B cell (primary cell): Measurements from ENCODE around the gene DNAJB8. TPM values are rescaled to one million over a fixed set of nuclear protein-coding genes. Genes with fewer than 3 reads are reported as not detected.
A peak's percentile ranks its signal among the peaks of the same experiment; 100 is the strongest.

Experiments
- ATAC-seq: fragments of 200-7000 bp; cut with Tn5 transposase; one replicate; pipeline ENCODE4 v1.10.0; 2021; ENCODE audit warnings: low read depth, mild to moderate bottlenecking, moderate number of reproducible peaks, moderate library complexity
- CTCF ChIA-PET: fragments of 350-600 bp; sonication (Branson Sonifier 250); formaldehyde crosslinking; loops from one replicate; lab custom pipeline; 2021; ENCODE audit warnings: antibody characterized with exemption, inconsistent platforms; lab: Charles Lee
- POLR2A ChIA-PET: fragments of 350-600 bp; sonication (Branson Sonifier 250); formaldehyde crosslinking; loops from one replicate; lab custom pipeline; 2021; ENCODE audit warnings: antibody characterized with exemption; lab: Charles Lee
- DNase-seq: peaks from one replicate; pipeline ENCODE4 v3.0.0; 2013
- H2AFZ ChIP-seq: 2 replicates; pipeline ENCODE4 v1.6.1; 2012; ENCODE audit warnings: mild to moderate bottlenecking, low read depth, low read length; ENCODE audit not compliant: insufficient read depth, poor library complexity, severe bottlenecking
- H3K27ac ChIP-seq, 2 donors: 1 replicate in 1 of 2; 2 replicates in 1 of 2; pipeline ENCODE4 v1.5.1; 2012 to 2013; ENCODE audit warnings: low read length in 2 of 2, mild to moderate bottlenecking in 2 of 2, moderate library complexity in 1 of 2
- H3K27me3 ChIP-seq, 4 experiments: fragments of 200-600 bp in 1 of 4; sonication (generic) in 1 of 4; replicated peaks in 1 of 4; 1 replicate in 2 of 4; 2 replicates in 2 of 4; pipeline versions ENCODE4 v1.6.1 to v1.7.0; 2013 to 2016; ENCODE audit warnings: low read length in 3 of 4, mild to moderate bottlenecking in 2 of 4, mixed read lengths in 1 of 4, moderate library complexity in 1 of 4; ENCODE audit not compliant: insufficient read depth in 4 of 4, control insufficient read depth in 3 of 4; ENCODE audit errors: control extremely low read depth in 1 of 4
- H3K36me3 ChIP-seq, 2 experiments: replicated peaks in 1 of 2; 1 replicate in 1 of 2; 2 replicates in 1 of 2; pipeline versions ENCODE4 v1.6.1 to v1.7.1; 2013; ENCODE audit warnings: low read length in 1 of 2; ENCODE audit not compliant: insufficient read depth in 2 of 2, control insufficient read depth in 1 of 2; ENCODE audit errors: control extremely low read depth in 1 of 2, extremely low read depth in 1 of 2
- H3K4me1 ChIP-seq, 2 donors: fragments of 200-600 bp in 1 of 2; sonication (generic) in 1 of 2; 1 replicate in 1 of 2; 2 replicates in 1 of 2; pipeline versions ENCODE4 v1.5.1 to v1.6.1; 2013 to 2017; ENCODE audit warnings: low read length in 2 of 2; ENCODE audit not compliant: control insufficient read depth in 2 of 2, insufficient read depth in 2 of 2
- H3K4me2 ChIP-seq: replicated peaks from 2 replicates; pipeline ENCODE3; 2012; ENCODE audit warnings: mild to moderate bottlenecking, low read depth, low read length; ENCODE audit not compliant: poor library complexity, severe bottlenecking
- H3K4me3 ChIP-seq, 5 experiments: fragments of 200-600 bp in 1 of 5; sonication (generic) in 1 of 5; 1 replicate in 3 of 5; 2 replicates in 2 of 5; pipeline versions ENCODE4 v1.5.1 to v1.7.0; 2011 to 2016; ENCODE audit warnings: low read length in 4 of 5, mild to moderate bottlenecking in 4 of 5, low read depth in 2 of 5, control low read depth in 1 of 5, moderate library complexity in 1 of 5; ENCODE audit not compliant: insufficient read depth in 1 of 5; ENCODE audit errors: control extremely low read depth in 1 of 5, extremely low read depth in 1 of 5
- H3K79me2 ChIP-seq: fragments of 200-600 bp; sonication (generic); one replicate; pipeline ENCODE4 v1.6.0; 2016; ENCODE audit warnings: low read length; ENCODE audit not compliant: control insufficient read depth, insufficient read depth
- H3K9ac ChIP-seq: fragments of 200-600 bp; sonication (generic); 2 replicates; pipeline ENCODE4 v1.6.1; 2017; ENCODE audit warnings: mild to moderate bottlenecking, low read length, moderate library complexity
- H3K9me3 ChIP-seq, 3 donors: one replicate each; pipeline versions ENCODE4 v1.6.1 to v1.7.1; 2013; ENCODE audit warnings: low read length in 2 of 3; ENCODE audit not compliant: control insufficient read depth in 2 of 3, insufficient read depth in 1 of 3; ENCODE audit errors: control extremely low read depth in 1 of 3
- H4K20me1 ChIP-seq: 2 replicates; pipeline ENCODE4 v1.6.0; 2012; ENCODE audit warnings: mild to moderate bottlenecking, low read length; ENCODE audit not compliant: insufficient read depth, control insufficient read depth, poor library complexity, severe bottlenecking
- H3K27ac Mint-ChIP-seq: one replicate; pipeline ENCODE4 v1.8.0; 2021; ENCODE audit warnings: mixed read lengths
- H3K27me3 Mint-ChIP-seq: one replicate; pipeline ENCODE4 v1.8.0; 2021; ENCODE audit warnings: mixed read lengths
- H3K4me1 Mint-ChIP-seq: one replicate; pipeline ENCODE4 v1.8.0; 2021; ENCODE audit warnings: mixed read lengths
- H3K4me3 Mint-ChIP-seq: one replicate; pipeline ENCODE4 v1.8.0; 2021; ENCODE audit warnings: mixed read lengths
- H3K9me3 Mint-ChIP-seq: one replicate; pipeline ENCODE4 v1.8.0; 2022; ENCODE audit warnings: mixed read lengths; ENCODE audit not compliant: insufficient read depth
- EZH2 ChIP-seq: IDR thresholded peaks from 2 replicates; pipeline ENCODE4 v1.6.1; 2012; ENCODE audit warnings: borderline replicate concordance, low read depth, mild to moderate bottlenecking, moderate library complexity, low read length; ENCODE audit not compliant: insufficient read depth, poor library complexity, severe bottlenecking
- WGBS: methylation state at CpG from one replicate; pipeline ENCODE4 v1.1.5; 2013; ENCODE audit warnings: missing lambda C conversion rate; ENCODE audit not compliant: insufficient coverage; 5-methylcytosine and 5-hydroxymethylcytosine counted together
- intact Hi-C: fragments of 100-400 bp; cut with micrococcal nuclease; formaldehyde crosslinking; loops from one replicate; pipeline ENCODE4 v1.10.0; 2022
- polyA plus RNA-seq: library from polyadenylated mRNA; depleted of rRNA; stranded (reverse); fragments of >200 nt; gene quantifications from 2 replicates; pipeline ENCODE4 v1.2.3, GENCODE V29; 2012
- total RNA-seq, 2 donors: library from RNA; stranded (reverse); fragments of 120-200 nt in 1 of 2; gene quantifications; 1 replicate in 1 of 2; 2 replicates in 1 of 2; pipeline versions ENCODE4 v1.2.3 to v1.2.4, GENCODE V29; 2013 to 2022
- TF ChIP-seq, protein P1 (sequence below): fragments of 200-600 bp; IDR thresholded peaks from one replicate; pipeline ENCODE4 v1.8.0; 2022; ENCODE audit warnings: antibody characterized with exemption, mild to moderate bottlenecking

The DNAJB8 gene
- total and polyA plus RNA-seq, 2 donors (not counting 1 experiment from before 2014, with no cell fraction given), result not detected

DNA sequence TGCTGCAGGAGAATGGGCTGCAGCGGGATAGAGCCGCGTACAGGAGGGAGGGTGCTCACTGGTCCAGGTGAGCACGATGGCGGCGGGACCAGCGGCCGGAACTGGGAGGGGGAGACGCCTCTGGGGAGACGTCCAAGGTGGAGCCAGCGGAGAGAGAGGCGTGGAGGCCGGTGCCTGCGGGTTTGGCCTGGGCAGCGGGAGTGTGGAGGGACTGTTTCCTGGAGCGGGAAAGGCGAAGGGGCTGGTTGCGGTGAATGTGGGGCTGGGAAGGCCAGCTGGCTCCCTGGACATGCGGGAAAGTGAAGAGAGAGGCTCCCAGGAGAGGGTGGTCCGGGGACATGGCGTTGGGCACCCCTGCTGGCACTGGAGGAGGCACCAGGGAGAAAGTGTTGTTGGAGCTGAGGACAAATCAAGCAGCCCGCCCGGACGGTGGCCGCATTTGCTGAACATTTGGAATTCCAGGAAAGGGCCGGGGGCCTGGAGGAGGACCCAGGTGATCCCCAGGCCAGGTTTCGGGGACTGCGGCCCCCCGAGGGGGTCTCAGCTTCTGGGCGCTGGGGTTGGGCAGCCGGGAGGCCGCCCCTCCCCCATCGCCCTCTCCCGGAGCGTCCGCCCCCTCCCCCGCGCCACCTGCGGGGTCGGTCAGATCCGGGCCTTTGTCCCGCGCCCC, 34.3 kb downstream of the DNAJB8 start:
- Histone ChIP-seq H3K9ac (no peak overlapping the region), H3K4me2 (peak overlapping the region; percentile 19), H3K79me2 (no peaks in the 10 kb centered on the region), H2AFZ (no peak overlapping the region), H3K27ac (no peak overlapping the region), H3K4me1 (no peaks in the 10 kb centered on the region), H3K27me3 (peaks cover 0 to 25% (median 6%) of the 10 kb centered on the region in 4 experiments), H3K36me3 (no peaks in the 10 kb centered on the region), H4K20me1 (no peaks in the 10 kb centered on the region), H3K9me3 (peaks cover 0 to 5% (median 0%) of the 10 kb centered on the region in 3 donors), H3K4me3 (no peak overlapping the region)
- ChIA-PET POLR2A (no interaction called here), CTCF (no interaction called here)
- no peaks in the 10 kb centered on the region for H3K9me3 Mint-ChIP-seq
- peaks cover 49% of the 10 kb centered on the region for H3K27me3 Mint-ChIP-seq
- intact Hi-C loops, result no loop called here
- WGBS, result 12% methylated on average over 40 of the region's 43 CpGs
- no peak overlapping the region for H3K27ac Mint-ChIP-seq
- no peak overlapping the region for H3K4me3 Mint-ChIP-seq
- TF ChIP-seq EZH2, result no peak
- TF ChIP-seq, protein P1, sequence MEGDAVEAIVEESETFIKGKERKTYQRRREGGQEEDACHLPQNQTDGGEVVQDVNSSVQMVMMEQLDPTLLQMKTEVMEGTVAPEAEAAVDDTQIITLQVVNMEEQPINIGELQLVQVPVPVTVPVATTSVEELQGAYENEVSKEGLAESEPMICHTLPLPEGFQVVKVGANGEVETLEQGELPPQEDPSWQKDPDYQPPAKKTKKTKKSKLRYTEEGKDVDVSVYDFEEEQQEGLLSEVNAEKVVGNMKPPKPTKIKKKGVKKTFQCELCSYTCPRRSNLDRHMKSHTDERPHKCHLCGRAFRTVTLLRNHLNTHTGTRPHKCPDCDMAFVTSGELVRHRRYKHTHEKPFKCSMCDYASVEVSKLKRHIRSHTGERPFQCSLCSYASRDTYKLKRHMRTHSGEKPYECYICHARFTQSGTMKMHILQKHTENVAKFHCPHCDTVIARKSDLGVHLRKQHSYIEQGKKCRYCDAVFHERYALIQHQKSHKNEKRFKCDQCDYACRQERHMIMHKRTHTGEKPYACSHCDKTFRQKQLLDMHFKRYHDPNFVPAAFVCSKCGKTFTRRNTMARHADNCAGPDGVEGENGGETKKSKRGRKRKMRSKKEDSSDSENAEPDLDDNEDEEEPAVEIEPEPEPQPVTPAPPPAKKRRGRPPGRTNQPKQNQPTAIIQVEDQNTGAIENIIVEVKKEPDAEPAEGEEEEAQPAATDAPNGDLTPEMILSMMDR, result no peak
- H3K4me1 Mint-ChIP-seq, result peaks cover 11% of the 10 kb centered on the region
- ATAC-seq, result no peak
- DNase-seq, result no peak

DNA sequence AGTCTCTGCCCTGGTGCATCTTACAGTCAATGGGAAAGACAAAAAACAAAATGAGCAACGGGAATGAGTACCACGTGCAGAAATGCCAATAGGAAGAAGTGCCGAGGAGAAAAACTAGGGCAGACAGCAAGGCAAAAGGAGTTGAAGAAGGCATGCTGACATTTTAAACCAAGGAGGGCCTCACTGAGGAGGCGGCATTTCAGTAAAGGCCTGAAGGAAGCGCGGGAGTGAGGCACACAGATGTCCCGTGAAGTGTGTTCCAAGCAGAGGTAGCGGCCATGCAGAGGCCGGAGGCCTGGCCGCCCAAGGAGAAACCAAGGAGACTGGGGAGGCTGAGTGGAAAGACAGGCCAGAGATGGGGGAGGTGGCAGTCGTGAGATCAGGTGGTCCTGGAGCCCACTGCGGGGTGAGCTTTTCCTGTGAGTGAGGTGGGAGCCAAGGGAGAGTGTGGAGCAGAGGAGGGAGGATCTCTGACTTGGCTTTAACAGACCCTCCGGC, 34.8 kb downstream of the DNAJB8 start:
- ChIA-PET POLR2A (no interaction called here), CTCF (no interaction called here)
- Histone ChIP-seq H3K9me3 (peaks cover 0 to 5% (median 0%) of the 10 kb centered on the region in 3 donors), H3K79me2 (no peaks in the 10 kb centered on the region), H3K9ac (no peak overlapping the region), H3K27me3 (peaks cover 0 to 30% (median 6%) of the 10 kb centered on the region in 4 experiments), H2AFZ (no peak overlapping the region), H3K4me1 (no peaks in the 10 kb centered on the region), H3K4me3 (no peak overlapping the region), H3K27ac (no peak overlapping the region), H3K4me2 (no peak overlapping the region), H4K20me1 (no peaks in the 10 kb centered on the region), H3K36me3 (no peaks in the 10 kb centered on the region)
- peaks cover 11% of the 10 kb centered on the region for H3K4me1 Mint-ChIP-seq
- no peak overlapping the region for H3K27ac Mint-ChIP-seq
- DNase-seq, result no peak
- ATAC-seq, result no peak
- intact Hi-C loops, result no loop called here
- WGBS, result 86% methylated on average over 13 of the region's 13 CpGs
- no peak overlapping the region for H3K4me3 Mint-ChIP-seq
- no peak for TF ChIP-seq EZH2
- TF ChIP-seq, protein P1, result no peak
- H3K27me3 Mint-ChIP-seq, result peaks cover 52% of the 10 kb centered on the region
- H3K9me3 Mint-ChIP-seq, result no peaks in the 10 kb centered on the region
